GM12892 (cell line): ENCODE measurements around the gene TXK.

Source experiments
- POLR2A ChIP-seq: IDR thresholded peaks from 2 replicates; pipeline ENCODE4 v1.6.1; 2011; ENCODE audit warnings: low read depth, low read length, control low read depth
- POLR2AphosphoS5 ChIP-seq: IDR thresholded peaks from 2 replicates; pipeline ENCODE4 v1.6.1; 2011; ENCODE audit warnings: low read depth, low read length, control low read depth
- TAF1 ChIP-seq: IDR thresholded peaks from 2 replicates; pipeline ENCODE4 v1.6.1; 2011; ENCODE audit warnings: low read depth, mild to moderate bottlenecking, control low read depth, low read length, borderline replicate concordance

- TF ChIP-seq POLR2AphosphoS5 (no peak), POLR2A (no peak), TAF1 (no peak)
Observed at GRCh38 chr4:48090621-48091020, 43.4 kb downstream of the TXK start.
